ENCODE measurements around the gene CD8B2. TPM values are rescaled to one million over a fixed set of nuclear protein-coding genes. Genes with fewer than 3 reads are reported as not detected.
"Not testable (repeated sequence)": the region's sequence is repeated elsewhere in the genome, so short reads cannot be mapped to it uniquely, and the experiment has no call there.

CD8B2 gene
- total RNA-seq, 2 experiments from 2014 or later: not detected

GRCh38 chr2:106546391-106546990, 59.3 kb downstream of the CD8B2 start:
- peaks cover 20% of the 10 kb centered on the region for H3K27me3 Mint-ChIP-seq
- ChIA-PET POLR2A (no interaction called here), CTCF (interaction anchor here (1.2 kb wide), 1 partner anchor 36 kb away, joined by 5 read pairs; no protein-coding TSS in a partner anchor)
- no peak overlapping the region for H3K27ac Mint-ChIP-seq
- H3K4me1 Mint-ChIP-seq: peaks cover 1% of the 10 kb centered on the region
- no peak for DNase-seq
- no peak overlapping the region for H3K4me3 Mint-ChIP-seq
- H3K9me3 Mint-ChIP-seq: no peaks in the 10 kb centered on the region
- no peaks in the 10 kb centered on the region for H3K36me3 Mint-ChIP-seq (ENCODE audit: low read depth)

GRCh38 chr2:106547164-106547903, 60.2 kb downstream of the CD8B2 start:
- DNase-seq: no peak
- H3K36me3 Mint-ChIP-seq (ENCODE audit: low read depth): no peaks in the 10 kb centered on the region
- H3K4me3 Mint-ChIP-seq: no peak overlapping the region
- no peak overlapping the region for H3K27ac Mint-ChIP-seq
- POLR2A ChIA-PET: no interaction called here
- H3K9me3 Mint-ChIP-seq: no peaks in the 10 kb centered on the region
- CTCF ChIA-PET: interaction anchor here (1.2 kb wide), 1 partner anchor 35 kb away, joined by 5 read pairs; no protein-coding TSS in a partner anchor
- H3K4me1 Mint-ChIP-seq: peaks cover 1% of the 10 kb centered on the region
- H3K27me3 Mint-ChIP-seq: peaks cover 15% of the 10 kb centered on the region

- H3K27ac Mint-ChIP-seq: no peak overlapping the region
- DNase-seq: no peak
- no peaks in the 10 kb centered on the region for H3K4me1 Mint-ChIP-seq
- no peaks in the 10 kb centered on the region for H3K36me3 Mint-ChIP-seq (ENCODE audit: low read depth)
- H3K4me3 Mint-ChIP-seq: no peak overlapping the region
- no peaks in the 10 kb centered on the region for H3K9me3 Mint-ChIP-seq
- H3K27me3 Mint-ChIP-seq: peaks cover 7% of the 10 kb centered on the region
- ChIA-PET CTCF (no interaction called here), POLR2A (no interaction called here)
Observed at GRCh38 chr2:106551417-106552130, 64.4 kb downstream of the CD8B2 start.

- no peaks in the 10 kb centered on the region for H3K36me3 Mint-ChIP-seq (ENCODE audit: low read depth)
- no peaks in the 10 kb centered on the region for H3K4me1 Mint-ChIP-seq
- H3K9me3 Mint-ChIP-seq: no peaks in the 10 kb centered on the region
- ChIA-PET POLR2A (no interaction called here), CTCF (interaction anchor here (0.7 to 1.0 kb wide), 2 partner anchors 10 to 164 kb away, joined by 3 read pairs; no protein-coding TSS in a partner anchor)
- peaks cover 3% of the 10 kb centered on the region for H3K27me3 Mint-ChIP-seq
- no peak overlapping the region for H3K27ac Mint-ChIP-seq
- no peak overlapping the region for H3K4me3 Mint-ChIP-seq
- DNase-seq: no peak
Observed at GRCh38 chr2:106552921-106553320, 65.8 kb downstream of the CD8B2 start.

GRCh38 chr2:106553321-106553720, 66.2 kb downstream of the CD8B2 start:
- Mint-ChIP-seq H3K9me3 (no peaks in the 10 kb centered on the region), H3K27me3 (peaks cover 2% of the 10 kb centered on the region), H3K27ac (no peak overlapping the region), H3K4me3 (no peak overlapping the region), H3K36me3 (ENCODE audit: low read depth) (no peaks in the 10 kb centered on the region), H3K4me1 (no peaks in the 10 kb centered on the region)
- ChIA-PET POLR2A (no interaction called here), CTCF (interaction anchor here (1.0 kb wide), 1 partner anchor 10 kb away, joined by 3 read pairs; no protein-coding TSS in a partner anchor)
- no peak for DNase-seq

GRCh38 chr2:106554411-106554810, 67.2 kb downstream of the CD8B2 start:
- no peaks in the 10 kb centered on the region for H3K9me3 Mint-ChIP-seq

GRCh38 chr2:106555053-106555452, 67.9 kb downstream of the CD8B2 start:
- no peaks in the 10 kb centered on the region for H3K4me1 Mint-ChIP-seq
- ChIA-PET CTCF (no interaction called here), POLR2A (no interaction called here)
- no peaks in the 10 kb centered on the region for H3K9me3 Mint-ChIP-seq
- H3K4me3 Mint-ChIP-seq: no peak overlapping the region
- no peak for DNase-seq
- H3K36me3 Mint-ChIP-seq (ENCODE audit: low read depth): no peaks in the 10 kb centered on the region
- H3K27me3 Mint-ChIP-seq: peaks cover 2% of the 10 kb centered on the region
- no peak overlapping the region for H3K27ac Mint-ChIP-seq

More at GRCh38 chr2:106554411-106554810, 67.2 kb downstream of the CD8B2 start:
- ChIA-PET CTCF (no interaction called here), POLR2A (no interaction called here)
- Mint-ChIP-seq H3K4me1 (no peaks in the 10 kb centered on the region), H3K36me3 (ENCODE audit: low read depth) (no peaks in the 10 kb centered on the region), H3K27me3 (peaks cover 2% of the 10 kb centered on the region), H3K4me3 (no peak overlapping the region), H3K27ac (no peak overlapping the region)
- DNase-seq: no peak

GRCh38 chr2:106559786-106560185, 72.6 kb downstream of the CD8B2 start:
- H3K27ac Mint-ChIP-seq; H3K27me3 Mint-ChIP-seq; H3K9me3 Mint-ChIP-seq; POLR2A ChIA-PET; H3K36me3 Mint-ChIP-seq (ENCODE audit: low read depth); DNase-seq; CTCF ChIA-PET; H3K4me3 Mint-ChIP-seq; H3K4me1 Mint-ChIP-seq: not testable (repeated sequence)

GRCh38 chr2:106560773-106561172, 73.6 kb downstream of the CD8B2 start:
- H3K4me3 Mint-ChIP-seq: no peak overlapping the region
- H3K36me3 Mint-ChIP-seq (ENCODE audit: low read depth): no peaks in the 10 kb centered on the region
- CTCF ChIA-PET: no interaction called here
- POLR2A ChIA-PET: no interaction called here
- peaks cover 10% of the 10 kb centered on the region for H3K27me3 Mint-ChIP-seq
- no peaks in the 10 kb centered on the region for H3K9me3 Mint-ChIP-seq
- H3K4me1 Mint-ChIP-seq: no peaks in the 10 kb centered on the region
- H3K27ac Mint-ChIP-seq: no peak overlapping the region
- no peak for DNase-seq

GRCh38 chr2:106561356-106561755, 74.2 kb downstream of the CD8B2 start:
- H3K4me1 Mint-ChIP-seq: peaks cover 2% of the 10 kb centered on the region
- ChIA-PET POLR2A (no interaction called here), CTCF (interaction anchor here (1.7 kb wide), 1 partner anchor 13 kb away, joined by 5 read pairs; no protein-coding TSS in a partner anchor)
- H3K27ac Mint-ChIP-seq: no peak overlapping the region
- no peak for DNase-seq
- no peaks in the 10 kb centered on the region for H3K9me3 Mint-ChIP-seq
- no peak overlapping the region for H3K4me3 Mint-ChIP-seq
- H3K27me3 Mint-ChIP-seq: peaks cover 11% of the 10 kb centered on the region
- no peaks in the 10 kb centered on the region for H3K36me3 Mint-ChIP-seq (ENCODE audit: low read depth)

GRCh38 chr2:106561803-106562202, 74.6 kb downstream of the CD8B2 start:
- Mint-ChIP-seq H3K36me3 (ENCODE audit: low read depth) (no peaks in the 10 kb centered on the region), H3K4me3 (no peak overlapping the region), H3K9me3 (no peaks in the 10 kb centered on the region), H3K4me1 (peaks cover 2% of the 10 kb centered on the region), H3K27ac (no peak overlapping the region), H3K27me3 (peaks cover 10% of the 10 kb centered on the region)
- DNase-seq: no peak
- ChIA-PET POLR2A (no interaction called here), CTCF (interaction anchor here (1.7 kb wide), 1 partner anchor 12 kb away, joined by 5 read pairs; no protein-coding TSS in a partner anchor)

- no peak for DNase-seq
- H3K27me3 Mint-ChIP-seq: peaks cover 12% of the 10 kb centered on the region
- H3K4me3 Mint-ChIP-seq: no peak overlapping the region
- H3K4me1 Mint-ChIP-seq: peaks cover 2% of the 10 kb centered on the region
- ChIA-PET CTCF (interaction anchor here (1.5 to 1.9 kb wide), 3 partner anchors 10 to 20 kb away, joined by 3 to 8 read pairs (median 5); no protein-coding TSS in a partner anchor), POLR2A (no interaction called here)
- no peaks in the 10 kb centered on the region for H3K9me3 Mint-ChIP-seq
- no peak overlapping the region for H3K27ac Mint-ChIP-seq
- no peaks in the 10 kb centered on the region for H3K36me3 Mint-ChIP-seq (ENCODE audit: low read depth)
Observed at GRCh38 chr2:106562268-106563186, 75.4 kb downstream of the CD8B2 start.

All from activated CD4-positive, alpha-beta memory T cell treated with anti-CD3 and anti-CD28 coated beads, Interleukin-2, amount 10 ng/mL, durations not matched to agents 7 days and 5 days (primary cell).